K562 (cell line): ENCODE results near the gene HNRNPK. TPM values are rescaled to one million over a fixed set of nuclear protein-coding genes. Genes with fewer than 3 reads are reported as not detected.

Experiments
- ATAC-seq: fragments of 200-7000 bp; cut with Tn5 transposase; 3 replicates; pipeline ENCODE4 v1.9.1; 2020; ENCODE audit warnings: moderate library complexity
- BruUV-seq: library from RNA; stranded (reverse); fragments of 400-500 nt; replicated peaks from 2 replicates; lab custom pipeline; 2021; lab: Mats Ljungman, UMichigan
- CTCF ChIA-PET: fragments of 300-600 bp; formaldehyde crosslinking; extraction: SDS; loops from one replicate; lab custom pipeline; 2021; ENCODE audit warnings: low intra/inter-chr PET ratio; lab: Yijun Ruan, JAX
- POLR2A ChIA-PET: fragments of 300-600, 350-650 bp; sonication (Branson Sonifier 250); formaldehyde crosslinking; extraction: SDS; loops from one replicate; lab custom pipeline; 2021; ENCODE audit warnings: antibody characterized with exemption, inconsistent platforms; lab: Yijun Ruan, JAX
- DNase-seq, 4 experiments: peaks; one replicate each; pipeline versions ENCODE4 v3.0.0 to v3.0.0-alpha.2; 2011 to 2018; ENCODE audit warnings: low spot score in 3 of 4, mixed read lengths in 3 of 4; ENCODE audit errors: extremely low read depth in 1 of 4
- FAIRE-seq: peaks from 2 replicates; lab custom pipeline; 2011; peaks lifted over from hg19 to GRCh38; lab: Jason Lieb, UNC
- H2AFZ ChIP-seq: 2 replicates; pipeline ENCODE4 v1.6.0; 2011; ENCODE audit warnings: low read depth, low read length, control low read depth, inconsistent platforms
- H3K27ac ChIP-seq: fragments of 200-600 bp; 3 replicates; pipeline ENCODE4 v1.8.0; 2011; ENCODE audit warnings: low read depth, mild to moderate bottlenecking, control low read depth, inconsistent platforms, low read length, moderate library complexity, mixed read lengths; ENCODE audit errors: extremely low read depth
- H3K27me3 ChIP-seq, 2 experiments: fragments of 300-600 bp in 1 of 2; 2 replicates in 1 of 2; 3 replicates in 1 of 2; pipeline versions ENCODE4 v1.6.0 to v1.8.0; 2011; ENCODE audit warnings: inconsistent platforms in 2 of 2, low read length in 2 of 2, mild to moderate bottlenecking in 1 of 2, mixed read lengths in 1 of 2, moderate library complexity in 1 of 2; ENCODE audit not compliant: control insufficient read depth in 2 of 2, insufficient read depth in 2 of 2
- H3K36me3 ChIP-seq: fragments of 300-600 bp; 3 replicates; pipeline ENCODE4 v1.8.0; 2011; ENCODE audit warnings: mild to moderate bottlenecking, low read length, inconsistent platforms; ENCODE audit not compliant: control insufficient read depth, insufficient read depth
- H3K4me1 ChIP-seq, 2 experiments: fragments of 200-600 bp in 1 of 2; replicated peaks in 1 of 2; 2 replicates in 1 of 2; 3 replicates in 1 of 2; pipeline versions ENCODE4 v1.5.1 to v1.8.0; 2011; ENCODE audit warnings: inconsistent platforms in 2 of 2, low read length in 2 of 2, mild to moderate bottlenecking in 1 of 2, mixed read lengths in 1 of 2, moderate library complexity in 1 of 2; ENCODE audit not compliant: control insufficient read depth in 2 of 2, insufficient read depth in 2 of 2
- H3K4me2 ChIP-seq: 2 replicates; pipeline ENCODE4 v1.6.1; 2011; ENCODE audit warnings: low read length, control low read depth, inconsistent platforms, mixed read lengths; ENCODE audit not compliant: insufficient read depth
- H3K4me3 ChIP-seq: fragments of 200-600 bp; sonication (generic), shearing (Covaris generic); 2 replicates; pipeline ENCODE4 v1.5.1; 2016; ENCODE audit warnings: control low read depth, inconsistent platforms
- H3K79me2 ChIP-seq: fragments of 200-600 bp; 3 replicates; pipeline ENCODE4 v1.8.0; 2011; ENCODE audit warnings: low read length, inconsistent platforms; ENCODE audit not compliant: control insufficient read depth, insufficient read depth
- H3K9ac ChIP-seq, 2 experiments: 2 replicates each; pipeline versions ENCODE4 v1.6.0 to v1.6.1; 2011; ENCODE audit warnings: low read depth in 2 of 2, low read length in 2 of 2, control low read depth in 1 of 2, inconsistent platforms in 1 of 2, mild to moderate bottlenecking in 1 of 2, mixed read lengths in 1 of 2; ENCODE audit not compliant: insufficient read depth in 1 of 2
- H3K9me1 ChIP-seq: one replicate; pipeline ENCODE4 v1.6.0; 2011; ENCODE audit warnings: inconsistent platforms, mild to moderate bottlenecking, low read length, moderate library complexity; ENCODE audit not compliant: control insufficient read depth, insufficient read depth
- H3K9me3 ChIP-seq: replicated peaks from 2 replicates; pipeline ENCODE4 v1.5.1; 2011; ENCODE audit warnings: low read depth, low read length, inconsistent platforms; ENCODE audit not compliant: control insufficient read depth, insufficient read depth
- H4K20me1 ChIP-seq: replicated peaks from 2 replicates; pipeline ENCODE4 v1.6.1; 2011; ENCODE audit warnings: low read length, inconsistent platforms, mixed read lengths; ENCODE audit not compliant: control insufficient read depth, insufficient read depth
- NFE2 ChIP-seq: IDR thresholded peaks from 2 replicates; pipeline ENCODE4 v1.6.1; 2014; ENCODE audit warnings: antibody characterized with exemption, low read depth
- NFE2L1 ChIP-seq: fragments of 450-650 bp; IDR thresholded peaks from 2 replicates; pipeline ENCODE4 v1.6.1; 2016; ENCODE audit warnings: missing genetic modification characterization, low read depth, mild to moderate bottlenecking, missing compliant biosample characterization, moderate library complexity, borderline replicate concordance
- POLR2H ChIP-seq: IDR thresholded peaks from 2 replicates; pipeline ENCODE4 v1.6.1; 2016; ENCODE audit warnings: missing genetic modification characterization, low read depth, mild to moderate bottlenecking, control low read depth, missing compliant biosample characterization, moderate library complexity
- RHOXF2B ChIP-seq: fragments of 250-450 bp; sonication (Bioruptor Pico); conservative IDR thresholded peaks from 2 replicates; pipeline ENCODE4 v1.5.1; 2021
- SIN3A ChIP-seq, 2 experiments: fragments of 150-350 bp in 1 of 2; IDR thresholded peaks; 2 replicates each; pipeline ENCODE4 v1.6.1; 2011 to 2016; ENCODE audit warnings: borderline replicate concordance in 2 of 2, low read depth in 2 of 2, low read length in 2 of 2, mild to moderate bottlenecking in 2 of 2, moderate library complexity in 2 of 2; ENCODE audit not compliant: control insufficient read depth in 1 of 2
- TBL1XR1 ChIP-seq, 2 experiments: IDR thresholded peaks; 2 replicates each; pipeline ENCODE4 v1.6.1; 2012; ENCODE audit warnings: improper control_type of control experiment in 2 of 2, low read length in 2 of 2, mild to moderate bottlenecking in 1 of 2
- XRCC5 ChIP-seq: fragments of 200-400 bp; formaldehyde crosslinking; IDR thresholded peaks from 2 replicates; pipeline ENCODE4 v1.6.1; 2017; ENCODE audit warnings: low read depth, mild to moderate bottlenecking, low read length
- WGBS: fragments of 100-300 bp; shearing (Covaris generic); methylation state at CpG from one replicate; pipeline ENCODE4 v1.1.6; 2016; ENCODE audit warnings: low coverage, mixed read lengths; ENCODE audit not compliant: insufficient coverage; ENCODE audit errors: missing lambda C conversion rate; 5-methylcytosine and 5-hydroxymethylcytosine counted together
- in situ Hi-C: fragments of 300-500 bp; cut with MboI; formaldehyde crosslinking; loops from 4 replicates; pipeline ENCODE4 v1.15.0; 2018; ENCODE audit warnings: inconsistent platforms, mixed read lengths
- intact Hi-C: fragments of 100-400 bp; cut with micrococcal nuclease; formaldehyde crosslinking; loops from 2 replicates; pipeline ENCODE4 v1.14.2; 2022
- polyA plus RNA-seq, 8 experiments: library from polyadenylated mRNA; depleted of rRNA in 4 of 8; stranded (reverse) in 5 of 8; unstranded in 3 of 8; fragments of >200 nt; fragmentation: Nextera tagmentation in 2 of 8; fragmentation: Illumina TruSeq in 1 of 8; extraction: Ambion mirVana in 2 of 8; extraction: Trizol in 1 of 8; gene quantifications; 2 replicates each; pipeline versions ENCODE4 v1.2.1 to v1.2.3, GENCODE V29; 2011 to 2014; ENCODE audit warnings: inconsistent platforms in 1 of 8, missing spikeins in 1 of 8
- total RNA-seq, 7 experiments: library from RNA; depleted of rRNA in 6 of 7; stranded (reverse); fragments of >200 nt in 6 of 7; fragmentation: Illumina TruSeq in 2 of 7; extraction: Trizol in 2 of 7; gene quantifications; 2 replicates each; pipeline versions ENCODE4 v1.2.1 to v1.2.3, GENCODE V29; 2011 to 2021; ENCODE audit warnings: low replicate concordance in 1 of 7
- TF ChIP-seq, protein P1 (sequence below): fragments of 200-800 bp; sonication (Bioruptor generic); IDR thresholded peaks from 2 replicates; pipeline ENCODE4 v1.6.1; 2017; ENCODE audit warnings: missing genetic modification characterization, missing compliant biosample characterization
- TF ChIP-seq, protein P2 (sequence below): fragments of 450-650 bp; formaldehyde crosslinking; IDR thresholded peaks from 2 replicates; pipeline ENCODE4 v1.4.0; 2020; ENCODE audit warnings: mild to moderate bottlenecking, moderate library complexity
- TF ChIP-seq, protein P3 (sequence below): fragments of 450-650 bp; conservative IDR thresholded peaks from 2 replicates; pipeline ENCODE4 v1.6.1; 2016; ENCODE audit warnings: missing genetic modification characterization, low read depth, mild to moderate bottlenecking, control low read depth, missing compliant biosample characterization

HNRNPK gene
- total and polyA plus RNA-seq, 9 of the 15 experiments (the other 6 are each of a cell fraction or from before 2014, with no cell fraction given) = 224 to 883 (median 618) TPM

DNA sequence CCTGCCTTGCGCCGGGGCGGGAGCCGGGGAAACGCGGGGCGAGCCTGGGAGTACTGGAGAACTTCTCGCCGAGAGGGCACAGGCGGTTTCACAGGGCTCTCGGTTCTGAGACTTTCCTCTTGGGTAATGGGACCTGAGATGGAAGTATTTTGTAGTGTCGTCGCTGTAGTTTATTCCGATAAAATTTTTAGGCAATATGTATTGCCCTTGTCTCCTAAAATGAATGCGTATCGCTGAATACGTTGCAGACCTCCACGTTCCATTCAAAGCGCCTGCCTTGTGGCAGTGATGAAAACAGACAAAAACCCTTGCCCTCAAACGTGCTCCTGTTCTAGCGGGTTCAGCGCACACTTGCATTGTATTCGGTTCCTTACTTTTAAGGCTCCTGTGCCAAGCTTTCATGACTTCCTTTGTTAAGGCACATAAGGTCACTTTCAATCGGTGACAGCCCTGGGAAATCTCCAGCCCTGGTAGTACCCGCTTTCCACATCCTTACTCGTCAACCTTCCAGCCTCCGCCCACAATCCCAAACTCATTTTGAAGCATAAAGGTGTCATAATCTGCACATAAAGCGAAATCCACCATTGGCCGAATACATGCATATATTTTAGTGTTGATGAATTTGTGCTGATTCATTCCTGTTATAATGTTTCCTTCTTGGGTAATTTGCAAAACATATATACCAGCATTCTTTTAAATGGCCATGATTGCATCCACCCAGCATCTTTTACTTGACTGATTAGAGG is 1.3 kb upstream of the HNRNPK start (continued):
- TF ChIP-seq, protein P1, sequence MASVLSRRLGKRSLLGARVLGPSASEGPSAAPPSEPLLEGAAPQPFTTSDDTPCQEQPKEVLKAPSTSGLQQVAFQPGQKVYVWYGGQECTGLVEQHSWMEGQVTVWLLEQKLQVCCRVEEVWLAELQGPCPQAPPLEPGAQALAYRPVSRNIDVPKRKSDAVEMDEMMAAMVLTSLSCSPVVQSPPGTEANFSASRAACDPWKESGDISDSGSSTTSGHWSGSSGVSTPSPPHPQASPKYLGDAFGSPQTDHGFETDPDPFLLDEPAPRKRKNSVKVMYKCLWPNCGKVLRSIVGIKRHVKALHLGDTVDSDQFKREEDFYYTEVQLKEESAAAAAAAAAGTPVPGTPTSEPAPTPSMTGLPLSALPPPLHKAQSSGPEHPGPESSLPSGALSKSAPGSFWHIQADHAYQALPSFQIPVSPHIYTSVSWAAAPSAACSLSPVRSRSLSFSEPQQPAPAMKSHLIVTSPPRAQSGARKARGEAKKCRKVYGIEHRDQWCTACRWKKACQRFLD (CRISPR knock-in tag) = peak; percentile 36; the same call in 1 of the 2 replicates
- TF ChIP-seq XRCC5 (no peak), NFE2L1 (tag) (peak; percentile 53), NFE2 (peak; percentile 78), SIN3A (IDR thresholded peaks at IDR 0.05; ENCODE audit: borderline replicate concordance in 2 of 2, control insufficient read depth in 1 of 2, low read depth in 2 of 2, low read length in 2 of 2) (peak in 1 of 2 experiments; percentile 29; a peak in 1 of 4 replicates)

DNA sequence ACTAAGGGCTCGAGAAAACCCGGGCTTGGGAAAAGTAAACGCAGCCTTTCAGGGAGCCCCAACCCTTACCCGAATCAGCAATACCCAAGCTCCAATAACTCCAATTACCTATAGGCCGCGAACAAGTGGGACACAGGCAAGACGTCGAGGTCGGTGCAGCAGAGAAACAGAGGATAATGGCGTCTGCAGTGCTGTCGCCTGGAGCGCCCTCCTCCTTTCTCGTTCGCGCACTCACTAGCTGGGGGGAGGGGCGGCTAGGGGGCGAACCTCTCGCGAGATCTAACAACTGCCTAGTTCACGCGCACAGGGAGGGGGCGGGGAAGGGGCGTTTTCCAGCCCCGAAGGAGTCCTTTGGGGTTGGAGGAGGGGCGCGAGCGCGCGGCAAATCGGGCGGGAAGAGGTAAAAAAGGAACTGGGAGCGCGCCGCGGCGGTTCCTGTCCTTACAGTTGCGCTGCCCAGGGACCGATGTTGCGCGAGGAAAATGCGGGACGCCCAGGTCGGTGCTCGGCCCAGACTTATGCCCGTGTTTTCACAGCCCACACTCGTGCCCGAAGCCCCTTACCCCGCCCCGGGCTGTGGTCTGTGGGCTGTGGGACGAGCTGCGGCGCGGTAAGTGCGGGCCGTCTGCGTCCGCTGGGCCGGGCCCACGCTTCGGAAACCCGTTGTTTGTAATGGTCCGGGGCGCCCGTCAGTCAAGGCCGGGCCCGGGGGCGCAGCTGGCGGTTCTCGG is 545 bp upstream of the HNRNPK start, which contains the start of gene RMI1:
Gene RMI1, plus strand, starts transcription at position 411 of the 731 bp plus-strand sequence. CDS start 20,182 bp downstream, outside the sequence.
- DNase-seq (peak; percentile 76 to 98 (median 84)), ATAC-seq (peak; percentile 72), FAIRE-seq (peak; percentile 80)
- in situ Hi-C loops (no loop called here), intact Hi-C loops (loop anchor here (10.0 kb wide), 1 partner anchor 276 kb away; the partner anchor contains the start of gene UBQLN1)
- BruUV-seq = no TSS peak
- H3K9me3 ChIP-seq = no peaks in the 10 kb centered on the region
- H3K4me2 ChIP-seq = peak within 1 kb of the TSS; percentile 94
- ChIA-PET POLR2A (interaction anchor here (0.6 to 1.8 kb wide), 14 partner anchors 9 to 271 kb away, joined by 3 to 16 read pairs (median 4); a partner anchor contains a TSS), CTCF (no interaction called here)
- 0% methylated on average over 24 of the region's 69 CpGs for WGBS
- peaks cover 20% of the 10 kb centered on the region for H4K20me1 ChIP-seq
- H3K9ac ChIP-seq = peak within 1 kb of the TSS; percentile 100
- H2AFZ ChIP-seq = peak within 1 kb of the TSS; percentile 92
- H3K4me3 ChIP-seq = peak within 1 kb of the TSS; percentile 74
- peaks cover 4 to 7% of the 10 kb centered on the region in 2 experiments; a peak in 1 of 5 replicates for H3K4me1 ChIP-seq
- H3K9me1 ChIP-seq = no peaks in the 10 kb centered on the region
- peaks cover 97% of the 10 kb centered on the region for H3K79me2 ChIP-seq
- no peaks in the 10 kb centered on the region for H3K27me3 ChIP-seq
- H3K27ac ChIP-seq = peak within 1 kb of the TSS; percentile 100
- peaks cover 37% of the 10 kb centered on the region for H3K36me3 ChIP-seq
- TF ChIP-seq, protein P2, sequence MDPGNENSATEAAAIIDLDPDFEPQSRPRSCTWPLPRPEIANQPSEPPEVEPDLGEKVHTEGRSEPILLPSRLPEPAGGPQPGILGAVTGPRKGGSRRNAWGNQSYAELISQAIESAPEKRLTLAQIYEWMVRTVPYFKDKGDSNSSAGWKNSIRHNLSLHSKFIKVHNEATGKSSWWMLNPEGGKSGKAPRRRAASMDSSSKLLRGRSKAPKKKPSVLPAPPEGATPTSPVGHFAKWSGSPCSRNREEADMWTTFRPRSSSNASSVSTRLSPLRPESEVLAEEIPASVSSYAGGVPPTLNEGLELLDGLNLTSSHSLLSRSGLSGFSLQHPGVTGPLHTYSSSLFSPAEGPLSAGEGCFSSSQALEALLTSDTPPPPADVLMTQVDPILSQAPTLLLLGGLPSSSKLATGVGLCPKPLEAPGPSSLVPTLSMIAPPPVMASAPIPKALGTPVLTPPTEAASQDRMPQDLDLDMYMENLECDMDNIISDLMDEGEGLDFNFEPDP (CRISPR knock-in tag) = no peak
- TF ChIP-seq, protein P3, sequence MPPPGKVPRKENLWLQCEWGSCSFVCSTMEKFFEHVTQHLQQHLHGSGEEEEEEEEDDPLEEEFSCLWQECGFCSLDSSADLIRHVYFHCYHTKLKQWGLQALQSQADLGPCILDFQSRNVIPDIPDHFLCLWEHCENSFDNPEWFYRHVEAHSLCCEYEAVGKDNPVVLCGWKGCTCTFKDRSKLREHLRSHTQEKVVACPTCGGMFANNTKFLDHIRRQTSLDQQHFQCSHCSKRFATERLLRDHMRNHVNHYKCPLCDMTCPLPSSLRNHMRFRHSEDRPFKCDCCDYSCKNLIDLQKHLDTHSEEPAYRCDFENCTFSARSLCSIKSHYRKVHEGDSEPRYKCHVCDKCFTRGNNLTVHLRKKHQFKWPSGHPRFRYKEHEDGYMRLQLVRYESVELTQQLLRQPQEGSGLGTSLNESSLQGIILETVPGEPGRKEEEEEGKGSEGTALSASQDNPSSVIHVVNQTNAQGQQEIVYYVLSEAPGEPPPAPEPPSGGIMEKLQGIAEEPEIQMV (tag) = no peak
- TF ChIP-seq POLR2H (tag) (peak; percentile 79), RHOXF2B (CRISPR knock-in tag) (no peak), TBL1XR1 (IDR thresholded peaks at IDR 0.05; ENCODE audit: low read length in 2 of 2) (no peak)
